Adrenal gland (tissue), 12 donors: ENCODE measurements around the gene IMPG2. TPM values are rescaled to one million over a fixed set of nuclear protein-coding genes. Genes with fewer than 3 reads are reported as not detected.

Experiments used
- DNase-seq, 7 donors: peaks; one replicate each; pipeline ENCODE4 v3.0.0-alpha.2; 2019 to 2020
- H3K27ac ChIP-seq, 5 donors: fragments of 200-600 bp; sonication (generic) in 4 of 5; 1 replicate in 3 of 5; 2 replicates in 2 of 5; pipeline versions ENCODE4 v1.5.1 to v1.8.0; 2016 to 2020; ENCODE audit warnings: mild to moderate bottlenecking in 1 of 5
- H3K27me3 ChIP-seq: fragments of 200-600 bp; 2 replicates; pipeline ENCODE4 v1.8.0; 2021
- H3K36me3 ChIP-seq, 2 donors: fragments of 200-600 bp; replicated peaks in 1 of 2; 1 replicate in 1 of 2; 2 replicates in 1 of 2; pipeline versions ENCODE4 v1.5.1 to v1.8.0; 2018 to 2022
- H3K4me1 ChIP-seq, 2 donors: fragments of 200-600 bp; replicated peaks in 1 of 2; 1 replicate in 1 of 2; 2 replicates in 1 of 2; pipeline versions ENCODE4 v1.5.1 to v1.8.0; 2018 to 2021
- H3K4me3 ChIP-seq, 4 donors: fragments of 200-600 bp; sonication (generic) in 3 of 4; one replicate each; pipeline ENCODE4 v1.5.1; 2016 to 2018
- H3K9me3 ChIP-seq, 3 donors: fragments of 200-600 bp; sonication (generic) in 1 of 3; replicated peaks in 1 of 3; 1 replicate in 2 of 3; 2 replicates in 1 of 3; pipeline versions ENCODE4 v1.5.1 to v1.8.0; 2016 to 2021
- CTCF ChIP-seq, 6 experiments: fragments of 450-650 bp in 4 of 6; fragments of 200-600 bp in 2 of 6; sonication (generic) in 1 of 6; IDR thresholded peaks; 1 replicate in 5 of 6; 2 replicates in 1 of 6; pipeline versions ENCODE4 v1.5.1 to v1.8.0; 2016 to 2021; ENCODE audit warnings: antibody characterized with exemption in 6 of 6, mild to moderate bottlenecking in 2 of 6, moderate library complexity in 1 of 6
- POLR2A ChIP-seq, 2 donors: fragments of 450-650 bp; IDR thresholded peaks; one replicate each; pipeline ENCODE4 v1.6.1; 2017; ENCODE audit warnings: antibody characterized with exemption in 2 of 2, mild to moderate bottlenecking in 2 of 2, moderate library complexity in 1 of 2
- WGBS, 4 donors: extraction: QIAGEN DNeasy Blood & Tissue Kit in 2 of 4; methylation state at CpG; one replicate each; pipeline versions ENCODE4 v1.1.5 to v1.1.7; 2013 to 2017; 5-methylcytosine and 5-hydroxymethylcytosine counted together
- intact Hi-C, 2 donors: fragments of 100-400 bp; cut with DNase I; formaldehyde crosslinking; loops; one replicate each; pipeline versions ENCODE4 v1.14.1 to v1.15.0; 2022 to 2023
- polyA plus RNA-seq, 3 donors: library from polyadenylated mRNA; stranded (reverse); fragments of 200-250 nt in 2 of 3; fragments of 350-450 nt in 1 of 3; fragmentation: Illumina TruSeq in 1 of 3; extraction: RNeasy Lipid Tissue Mini Kit (QIAGEN cat#74804) in 1 of 3; gene quantifications; one replicate each; pipeline ENCODE4 v1.2.3, GENCODE V29; 2013 to 2014
- total RNA-seq, 9 donors: library from RNA; depleted of rRNA in 4 of 9; stranded (reverse); fragments of >200 nt in 4 of 9; fragments of 120-200 nt in 1 of 9; fragmentation: NEBNext Ultra II Directional in 1 of 9; extraction: Animal tissue kit (Norgen Biotek cat#: 25700) in 1 of 9; gene quantifications; one replicate each; pipeline versions ENCODE4 v1.1.0 to v1.2.4, GENCODE V29; 2013 to 2023
- donor health status: healthy with polysubstance abuse.
- donor health status: Bipolar disorder and iron deficiency.
- donor health status: DM: yes; HTN: yes; CAD: no.
- donor health status: DM: no; HTN: no; CAD: no.
- donor health status: DM: no; HTN: no; CAD: no.
- donor health status: DM: yes; HTN: yes; CAD: no.

The IMPG2 gene
- total and polyA plus RNA-seq, 12 donors = 0.06 to 1.3 (median 0.21) TPM

DNA sequence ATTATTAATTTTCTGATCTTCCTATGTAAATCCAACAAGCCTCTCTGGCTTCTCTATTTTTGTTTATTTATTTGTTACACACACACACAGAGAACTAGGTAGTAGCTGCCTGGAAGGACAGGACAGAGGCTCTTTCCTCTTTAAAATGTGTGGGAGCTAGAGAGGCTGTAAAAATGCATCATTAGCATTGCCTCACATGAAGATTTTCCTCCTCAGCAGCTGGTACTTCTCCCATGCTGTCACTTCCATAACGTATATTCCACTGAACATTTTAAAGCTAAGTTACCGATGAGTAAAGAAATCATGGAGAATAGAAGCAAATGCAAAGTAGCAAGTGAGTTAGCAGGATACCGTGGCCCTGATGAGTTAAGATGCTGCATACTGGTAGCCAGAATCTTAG lies 63.9 kb downstream of the IMPG2 start:
- intact Hi-C loops = no loop called here
- H3K4me3 ChIP-seq = no peak overlapping the region
- no peak for DNase-seq
- 80 to 91% (median 85%) methylated on average over 3 of the region's 3 CpGs for WGBS, 4 donors
- no peaks in the 10 kb centered on the region for H3K27me3 ChIP-seq
- no peaks in the 10 kb centered on the region for H3K9me3 ChIP-seq
- H3K4me1 ChIP-seq = no peaks in the 10 kb centered on the region
- H3K27ac ChIP-seq = no peak overlapping the region
- H3K36me3 ChIP-seq = no peaks in the 10 kb centered on the region
- TF ChIP-seq CTCF (IDR thresholded peaks at IDR 0.05) (no peak), POLR2A (IDR thresholded peaks at IDR 0.05) (no peak)

- Histone ChIP-seq H3K4me1 (no peaks in the 10 kb centered on the region), H3K27ac (no peak overlapping the region), H3K4me3 (no peak overlapping the region), H3K27me3 (no peaks in the 10 kb centered on the region), H3K36me3 (no peaks in the 10 kb centered on the region), H3K9me3 (no peaks in the 10 kb centered on the region)
- intact Hi-C loops = no loop called here
- DNase-seq = no peak
- 84 to 92% (median 90%) methylated on average over 2 of the region's 2 CpGs for WGBS, 4 donors
- TF ChIP-seq CTCF (IDR thresholded peaks at IDR 0.05) (no peak), POLR2A (IDR thresholded peaks at IDR 0.05) (no peak)
Measured at GRCh38 chr3:101255441-101255840, 64.9 kb downstream of the IMPG2 start.

- 92 to 94% (median 94%) methylated on average over 3 of the region's 3 CpGs for WGBS, 4 donors
- Histone ChIP-seq H3K27me3 (no peaks in the 10 kb centered on the region), H3K27ac (no peak overlapping the region), H3K9me3 (no peaks in the 10 kb centered on the region), H3K4me3 (no peak overlapping the region), H3K36me3 (no peaks in the 10 kb centered on the region), H3K4me1 (peaks cover 0 to 5% of the 10 kb centered on the region in 2 donors)
- TF ChIP-seq POLR2A (IDR thresholded peaks at IDR 0.05) (no peak), CTCF (IDR thresholded peaks at IDR 0.05) (no peak)
- intact Hi-C loops = no loop called here
- no peak for DNase-seq
Measured at GRCh38 chr3:101253396-101253795, 67.0 kb downstream of the IMPG2 start.

GRCh38 chr3:101252945-101253344 lies 67.4 kb downstream of the IMPG2 start:
- intact Hi-C loops = no loop called here
- 93 to 99% (median 94%) methylated on average over 2 of the region's 2 CpGs for WGBS, 4 donors
- Histone ChIP-seq H3K36me3 (no peaks in the 10 kb centered on the region), H3K27me3 (no peaks in the 10 kb centered on the region), H3K27ac (no peak overlapping the region), H3K4me1 (peaks cover 0 to 5% of the 10 kb centered on the region in 2 donors), H3K4me3 (no peak overlapping the region), H3K9me3 (no peaks in the 10 kb centered on the region)
- TF ChIP-seq CTCF (IDR thresholded peaks at IDR 0.05) (no peak), POLR2A (IDR thresholded peaks at IDR 0.05) (no peak)
- DNase-seq = no peak
